Activated naive CD8-positive, alpha-beta T cell treated with anti-CD3 and anti-CD28 coated beads, Interleukin-2, amount 50 U/mL, for 16 hours (primary cell): ENCODE data around the gene PLPP4.

Source experiments
- DNase-seq: peaks from one replicate; pipeline ENCODE4 v3.0.0-alpha.2; 2020; ENCODE audit warnings: low read depth, low spot score

Gene PLPP4

DNA sequence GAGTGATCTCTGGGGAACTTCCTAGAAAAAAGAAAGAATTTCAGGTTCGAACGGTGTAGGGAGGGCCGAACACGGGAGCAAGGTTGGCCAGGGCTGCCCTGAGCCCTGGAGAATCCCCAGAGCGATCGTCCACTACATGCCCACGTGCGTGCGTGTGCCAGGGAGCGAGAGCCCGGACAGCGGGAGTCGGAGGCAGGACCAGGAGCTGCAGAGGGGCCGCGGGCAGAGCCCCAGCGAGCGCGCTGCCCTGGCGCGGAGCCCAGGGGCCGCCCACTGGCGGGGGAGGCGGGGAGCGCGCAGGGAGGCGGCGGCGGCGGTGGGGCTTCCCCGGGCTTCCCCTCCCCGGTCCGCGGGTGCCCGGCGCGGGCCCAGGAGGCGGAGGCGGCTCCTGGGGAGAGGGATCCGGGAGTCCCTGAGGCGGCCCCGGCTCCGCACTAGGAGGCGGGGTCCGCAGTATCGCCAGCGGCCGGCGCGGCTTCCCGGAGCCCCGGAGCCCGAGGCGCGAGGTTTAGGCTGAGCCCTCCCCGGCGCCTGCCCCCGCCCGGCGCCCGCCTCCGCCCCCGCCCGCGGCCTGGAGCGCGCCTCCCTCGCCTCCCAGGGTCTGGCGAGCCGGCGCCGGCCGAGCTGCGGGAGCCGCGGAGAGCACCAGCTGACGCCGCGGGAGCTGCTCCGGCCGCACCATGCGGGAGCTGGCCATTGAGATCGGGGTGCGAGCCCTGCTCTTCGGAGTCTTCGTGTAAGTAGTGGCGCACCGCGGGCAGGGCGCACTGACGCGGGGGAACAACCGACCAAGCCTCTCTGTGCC is at the start of gene PLPP4:
TSS of gene PLPP4 (plus strand) at position 602 of the 805 bp plus-strand sequence. CDS start at position 681, 79 bp downstream.
- no peak for DNase-seq

DNA sequence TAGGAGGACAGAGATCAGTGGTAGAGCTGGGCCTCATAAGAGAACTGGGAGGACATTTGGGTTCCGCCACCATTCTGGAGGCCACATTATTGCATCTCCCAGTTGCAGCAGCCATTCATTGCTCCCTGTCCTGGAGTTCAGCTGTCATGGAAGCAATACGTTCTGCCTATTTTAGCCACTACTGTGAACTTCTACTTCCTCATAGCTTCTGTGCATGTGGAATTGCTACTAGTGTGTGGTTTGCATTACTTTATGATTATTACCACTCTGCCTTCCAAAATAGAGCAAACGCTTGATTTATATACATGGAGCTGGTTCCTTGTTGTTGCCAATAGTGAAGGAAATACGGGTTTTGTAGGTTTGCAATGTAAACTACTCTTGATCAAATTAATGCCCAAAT is 47.2 kb upstream of the PLPP4 start:
- DNase-seq: no peak

DNA sequence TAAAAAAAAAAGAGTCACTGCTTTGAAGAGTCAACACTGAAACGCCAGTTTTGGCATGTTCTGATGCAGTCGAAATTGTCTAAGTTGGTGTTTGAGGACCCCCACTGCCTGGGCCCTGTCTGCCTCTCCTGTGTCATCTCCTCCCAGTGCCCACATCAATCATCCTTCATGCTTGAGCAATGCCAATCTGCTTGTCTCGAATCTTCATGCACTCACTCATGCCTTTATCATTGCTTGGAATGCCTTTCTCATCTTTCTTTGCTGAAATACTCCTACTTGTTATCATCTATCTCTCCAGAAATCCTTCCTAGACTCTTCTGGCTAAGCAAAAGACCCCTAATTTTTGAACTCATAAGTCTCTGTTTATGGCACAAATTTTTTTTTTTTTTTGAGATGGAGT is 42.1 kb upstream of the PLPP4 start:
- no peak for DNase-seq

DNA sequence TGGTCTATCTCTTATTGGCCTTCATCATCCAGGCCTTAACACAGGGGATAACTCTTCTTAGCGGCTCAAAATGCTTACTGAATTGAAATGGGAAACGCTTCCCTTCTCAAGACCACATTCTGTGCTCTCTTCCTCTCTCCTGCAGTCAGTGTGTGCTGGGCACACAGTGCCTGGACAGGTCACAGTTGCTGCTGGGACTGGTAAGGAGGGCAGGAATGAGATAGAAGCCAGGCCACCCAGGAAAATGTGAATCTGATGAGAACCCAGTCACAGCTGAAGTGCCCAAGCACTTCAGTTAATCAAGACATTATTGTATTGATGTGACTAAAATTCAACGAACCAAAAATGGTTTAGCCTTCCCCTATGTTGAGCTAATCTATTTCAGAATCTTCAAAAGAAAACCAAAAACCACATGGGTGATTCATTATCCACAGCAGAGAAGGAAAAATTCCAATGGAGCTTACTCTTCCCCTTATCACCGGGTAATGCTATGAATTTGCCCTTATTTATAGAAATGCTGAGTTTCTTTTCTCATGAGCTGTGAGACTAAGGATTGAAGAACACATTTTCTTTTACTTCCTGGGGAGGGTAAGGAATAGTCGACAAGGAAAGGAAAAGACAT is 41.2 kb upstream of the PLPP4 start:
- DNase-seq: no peak

GRCh38 chr10:120420421-120420820 is 36.6 kb upstream of the PLPP4 start:
- no peak for DNase-seq

GRCh38 chr10:120421250-120421649 is 35.8 kb upstream of the PLPP4 start:
- no peak for DNase-seq

DNA sequence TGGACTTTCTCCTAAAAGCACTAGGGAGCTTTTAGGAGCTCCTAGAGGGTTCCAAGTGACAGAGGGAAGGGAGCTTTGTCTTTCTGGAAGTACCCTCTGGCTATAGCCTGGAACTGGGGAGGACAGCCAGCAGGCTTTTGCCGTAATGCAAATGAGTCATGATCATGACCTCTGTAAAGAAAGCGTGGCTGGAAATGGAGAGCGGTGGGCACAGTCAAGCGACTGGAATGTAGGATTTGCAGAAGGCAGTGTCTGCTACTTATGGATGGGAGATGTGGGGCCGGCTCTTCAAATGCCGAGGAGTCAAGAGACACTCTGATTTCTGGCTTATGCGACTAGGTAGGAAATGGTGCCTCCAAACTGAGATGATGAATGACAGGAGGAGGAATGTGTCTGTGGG is 34.6 kb upstream of the PLPP4 start:
- DNase-seq: no peak

GRCh38 chr10:120423431-120424197 is 33.4 kb upstream of the PLPP4 start:
- no peak for DNase-seq

- no peak for DNase-seq
These were observed 32.9 kb upstream of the PLPP4 start for GRCh38 chr10:120424198-120424464.

GRCh38 chr10:120426306-120426705 is 30.7 kb upstream of the PLPP4 start:
- no peak for DNase-seq

GRCh38 chr10:120428754-120429153 is 28.3 kb upstream of the PLPP4 start:
- no peak for DNase-seq

GRCh38 chr10:120429395-120429794 is 27.6 kb upstream of the PLPP4 start:
- DNase-seq: no peak

DNA sequence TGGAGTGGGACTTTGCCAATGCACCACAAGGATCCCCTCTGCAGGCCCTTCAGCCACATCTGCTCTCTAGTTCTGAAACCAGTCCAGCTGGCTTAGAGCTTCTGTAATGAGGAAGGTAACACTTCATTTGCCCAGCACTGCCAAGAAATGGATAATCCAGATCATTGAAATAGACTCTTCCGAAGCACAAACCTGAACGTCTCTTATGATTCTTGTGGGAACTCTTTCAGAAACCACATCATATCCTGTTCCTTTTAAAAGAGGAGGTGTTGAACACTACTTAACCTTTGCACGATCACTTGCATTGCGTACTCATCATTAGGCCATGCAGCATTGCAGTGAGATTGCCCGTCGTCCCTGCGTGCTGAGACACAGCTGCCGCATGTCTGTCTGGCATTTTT is 25.8 kb upstream of the PLPP4 start:
- no peak for DNase-seq

DNA sequence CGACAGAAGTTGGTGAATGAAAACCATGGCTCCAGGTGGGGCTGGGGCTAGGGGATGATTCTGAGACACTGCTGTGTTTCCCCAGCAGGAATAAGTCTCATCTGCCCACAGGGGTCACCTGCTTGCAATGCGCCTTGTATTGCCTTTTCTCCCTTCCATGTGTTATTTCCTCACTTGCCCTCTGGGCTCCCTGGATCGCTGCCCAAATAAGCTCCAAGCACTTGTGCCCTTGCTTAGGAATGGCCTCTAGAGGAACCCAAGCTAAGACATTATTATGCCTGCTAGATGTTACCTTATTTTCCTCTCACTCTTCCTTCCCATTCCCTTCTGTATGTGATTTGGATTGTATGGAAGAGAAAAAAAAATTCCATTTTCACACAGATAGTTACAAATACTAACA is 24.8 kb upstream of the PLPP4 start:
- no peak for DNase-seq

DNA sequence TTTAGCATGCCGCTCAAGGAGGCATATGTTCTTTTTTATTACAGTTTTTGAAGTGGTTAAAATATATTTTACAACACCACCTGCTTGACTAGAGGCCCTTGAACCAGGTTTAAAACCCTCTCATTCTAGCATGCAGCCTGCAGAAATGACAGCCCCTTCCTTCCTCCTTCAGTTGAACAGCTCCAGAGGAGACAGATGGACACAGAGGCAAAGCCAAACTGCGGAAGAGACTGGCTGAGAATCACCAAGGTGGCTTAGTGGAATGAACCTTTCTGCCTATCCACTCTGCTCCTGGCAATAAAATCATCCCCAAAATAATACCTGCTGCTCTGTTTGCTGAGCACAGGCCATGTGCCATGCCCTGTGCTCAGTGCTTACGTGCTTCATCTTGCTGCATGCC is 23.9 kb upstream of the PLPP4 start:
- no peak for DNase-seq

GRCh38 chr10:120436439-120437112 is 20.5 kb upstream of the PLPP4 start:
- no peak for DNase-seq

GRCh38 chr10:120437541-120437940 is 19.5 kb upstream of the PLPP4 start:
- DNase-seq: no peak

GRCh38 chr10:120451968-120452367 is 5.1 kb upstream of the PLPP4 start:
- no peak for DNase-seq

- no peak for DNase-seq
These were observed 3.7 kb upstream of the PLPP4 start for GRCh38 chr10:120453319-120453718.

- DNase-seq: no peak
These were observed 3.1 kb upstream of the PLPP4 start for GRCh38 chr10:120453886-120454285.

GRCh38 chr10:120455004-120455403 is 2.0 kb upstream of the PLPP4 start:
- no peak for DNase-seq

DNA sequence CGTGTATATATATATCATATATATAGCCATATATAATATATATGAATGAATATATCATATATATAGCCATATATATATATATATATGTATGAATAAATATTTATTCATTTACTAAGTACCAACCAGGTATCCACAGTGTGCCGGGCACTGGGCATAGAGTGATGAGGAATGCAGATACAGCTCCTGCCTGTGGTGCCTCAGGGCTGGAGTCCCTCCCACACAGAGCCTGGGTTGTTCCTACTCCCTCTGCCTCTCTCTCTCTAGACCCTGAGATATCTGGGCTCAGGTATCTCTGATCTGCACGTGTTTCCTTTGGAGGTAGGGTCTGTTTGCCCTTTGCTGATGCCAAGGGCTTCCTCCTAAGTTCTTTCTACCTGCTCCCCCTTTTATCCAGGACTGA is 1.4 kb upstream of the PLPP4 start:
- no peak for DNase-seq
